Calu3 (cell line): ENCODE measurements around the gene SLC35G6. TPM values are rescaled to one million over a fixed set of nuclear protein-coding genes. Genes with fewer than 3 reads are reported as not detected.
A peak's percentile ranks its signal among the peaks of the same experiment; 100 is the strongest.

ENCODE experiments used
- BruUV-seq: library from RNA; stranded (reverse); fragments of 400-500 nt; replicated peaks from 2 replicates; lab custom pipeline; 2021; lab: Mats Ljungman, UMichigan
- CTCF ChIA-PET: fragments of 300-600 bp; sonication (Branson Sonifier 250); formaldehyde crosslinking; loops from one replicate; lab custom pipeline; 2022; ENCODE audit warnings: antibody characterized with exemption; lab: Charles Lee
- DNase-seq: peaks from one replicate; pipeline ENCODE4 v3.0.0; 2022
- H3K27ac Mint-ChIP-seq: one replicate; pipeline ENCODE4 v1.8.0; 2022; ENCODE audit warnings: mixed read lengths; ENCODE audit not compliant: unreplicated experiment
- H3K27me3 Mint-ChIP-seq: one replicate; pipeline ENCODE4 v1.8.0; 2022; ENCODE audit warnings: mixed read lengths; ENCODE audit not compliant: unreplicated experiment
- H3K36me3 Mint-ChIP-seq: one replicate; pipeline ENCODE4 v1.8.0; 2022; ENCODE audit warnings: mild to moderate bottlenecking, moderate library complexity, mixed read lengths; ENCODE audit not compliant: insufficient read depth, unreplicated experiment
- H3K4me1 Mint-ChIP-seq: one replicate; pipeline ENCODE4 v1.8.0; 2022; ENCODE audit warnings: mild to moderate bottlenecking, low read depth, mixed read lengths; ENCODE audit not compliant: unreplicated experiment
- H3K4me3 Mint-ChIP-seq: one replicate; pipeline ENCODE4 v1.8.0; 2022; ENCODE audit warnings: mild to moderate bottlenecking, low read depth, moderate library complexity, mixed read lengths; ENCODE audit not compliant: unreplicated experiment
- H3K9me3 Mint-ChIP-seq: one replicate; pipeline ENCODE4 v1.8.0; 2022; ENCODE audit warnings: low read depth, mixed read lengths; ENCODE audit not compliant: unreplicated experiment
- CTCF ChIP-seq: fragments of 200-600 bp; IDR thresholded peaks from one replicate; pipeline ENCODE4 v1.8.0; 2022; ENCODE audit warnings: antibody characterized with exemption; ENCODE audit not compliant: unreplicated experiment
- intact Hi-C: fragments of 100-400 bp; cut with micrococcal nuclease; formaldehyde crosslinking; loops from one replicate; pipeline ENCODE4 v1.10.0; 2022; ENCODE audit not compliant: unreplicated experiment
- total RNA-seq: library from RNA; stranded (reverse); gene quantifications from 2 replicates; pipeline ENCODE4 v1.2.3, GENCODE V29; 2022

Gene SLC35G6
- total RNA-seq, 1 experiment from 2014 or later, result not detected

- no peak for TF ChIP-seq CTCF
- intact Hi-C loops, result loop anchor here (5.0 kb wide), 3 partner anchors 40 to 125 kb away; partner anchors contain the start of genes KCTD11, SENP3 and ZBTB4
- no peak for DNase-seq
- Mint-ChIP-seq H3K27ac (no peak overlapping the region), H3K9me3 (no peaks in the 10 kb centered on the region), H3K4me1 (peaks cover 7% of the 10 kb centered on the region), H3K36me3 (peaks cover 38% of the 10 kb centered on the region), H3K27me3 (peaks cover 46% of the 10 kb centered on the region), H3K4me3 (peak overlapping the region; percentile 75)
- CTCF ChIA-PET, result interaction anchor here (1.0 to 2.9 kb wide), 7 partner anchors 34 to 250 kb away, joined by 3 to 13 read pairs (median 3); partner anchors contain the start of genes SENP3, TMEM256, TNFSF13 and TP53
- BruUV-seq, result no TSS peak
These were observed 43.8 kb upstream of the SLC35G6 start for GRCh38 chr17:7437369-7437863.

GRCh38 chr17:7437950-7438614 lies 43.2 kb upstream of the SLC35G6 start:
- Mint-ChIP-seq H3K27ac (no peak overlapping the region), H3K36me3 (peaks cover 38% of the 10 kb centered on the region), H3K4me3 (peak overlapping the region; percentile 75), H3K4me1 (peaks cover 7% of the 10 kb centered on the region), H3K9me3 (no peaks in the 10 kb centered on the region), H3K27me3 (peaks cover 53% of the 10 kb centered on the region)
- CTCF ChIA-PET, result no interaction called here
- no peak for TF ChIP-seq CTCF
- intact Hi-C loops, result loop anchor here (5.0 kb wide), 3 partner anchors 39 to 124 kb away; partner anchors contain the start of genes KCTD11, SENP3 and ZBTB4
- no peak for DNase-seq
- BruUV-seq, result no TSS peak

- H3K4me1 Mint-ChIP-seq, result peaks cover 7% of the 10 kb centered on the region
- intact Hi-C loops, result loop anchor here (5.0 kb wide), 3 partner anchors 38 to 123 kb away; partner anchors contain the start of genes KCTD11, SENP3 and ZBTB4
These were observed 42.4 kb upstream of the SLC35G6 start for GRCh38 chr17:7438656-7439460.

More at GRCh38 chr17:7438656-7439460, 42.4 kb upstream of the SLC35G6 start:
- Mint-ChIP-seq H3K36me3 (peaks cover 38% of the 10 kb centered on the region), H3K4me3 (peak overlapping the region; percentile 72), H3K27me3 (peaks cover 60% of the 10 kb centered on the region), H3K27ac (peak overlapping the region; percentile 72), H3K9me3 (no peaks in the 10 kb centered on the region)
- DNase-seq, result no peak
- BruUV-seq, result no TSS peak
- CTCF ChIA-PET, result no interaction called here
- TF ChIP-seq CTCF, result no peak
